ENCODE results near the gene DPYD.

DPYD gene

GRCh38 chr1:97603218-97603617, 317.6 kb downstream of the DPYD start:
- no peak for DNase-seq

- DNase-seq, result no peak
Measured at GRCh38 chr1:97599447-97599846, 321.4 kb downstream of the DPYD start.

GRCh38 chr1:97593192-97593591, 327.6 kb downstream of the DPYD start:
- DNase-seq, result no peak

GRCh38 chr1:97588772-97589171, 332.1 kb downstream of the DPYD start:
- no peak for DNase-seq

GRCh38 chr1:97581614-97582051, 339.2 kb downstream of the DPYD start:
- no peak for DNase-seq

GRCh38 chr1:97577613-97578012, 343.2 kb downstream of the DPYD start:
- no peak for DNase-seq

- no peak for DNase-seq
Measured at GRCh38 chr1:97573553-97573952, 347.3 kb downstream of the DPYD start.

- no peak for DNase-seq
Measured at GRCh38 chr1:97572561-97572960, 348.3 kb downstream of the DPYD start.

GRCh38 chr1:97571760-97572159, 349.1 kb downstream of the DPYD start:
- no peak for DNase-seq

- DNase-seq, result no peak
Measured at GRCh38 chr1:97570691-97571090, 350.1 kb downstream of the DPYD start.

- no peak for DNase-seq
Measured at GRCh38 chr1:97567000-97567749, 353.7 kb downstream of the DPYD start.

- no peak for DNase-seq
Measured at GRCh38 chr1:97565886-97566285, 354.9 kb downstream of the DPYD start.

- no peak for DNase-seq
Measured at GRCh38 chr1:97563926-97564325, 356.9 kb downstream of the DPYD start.

GRCh38 chr1:97562081-97562480, 358.8 kb downstream of the DPYD start:
- no peak for DNase-seq

GRCh38 chr1:97560714-97561113, 360.1 kb downstream of the DPYD start:
- no peak for DNase-seq

GRCh38 chr1:97553971-97554370, 366.9 kb downstream of the DPYD start:
- DNase-seq, result no peak

- no peak for DNase-seq
Measured at GRCh38 chr1:97551113-97551512, 369.7 kb downstream of the DPYD start.

- DNase-seq, result no peak
Measured at GRCh38 chr1:97545446-97545845, 375.4 kb downstream of the DPYD start.

GRCh38 chr1:97540346-97540888, 380.4 kb downstream of the DPYD start:
- no peak for DNase-seq

- DNase-seq, result no peak
Measured at GRCh38 chr1:97538113-97538512, 382.7 kb downstream of the DPYD start.

GRCh38 chr1:97533358-97533757, 387.5 kb downstream of the DPYD start:
- DNase-seq, result no peak

- DNase-seq, result no peak
Measured at GRCh38 chr1:97529600-97529999, 391.2 kb downstream of the DPYD start.

GRCh38 chr1:97524211-97524610, 396.6 kb downstream of the DPYD start:
- DNase-seq, result no peak

GRCh38 chr1:97516588-97516987, 404.2 kb downstream of the DPYD start:
- no peak for DNase-seq

- no peak for DNase-seq
Measured at GRCh38 chr1:97508653-97509218, 412.1 kb downstream of the DPYD start.
